HG03565 (cell line): ENCODE data around the gene MCCC2.
"Not testable (repeated sequence)": the region's sequence is repeated elsewhere in the genome, so short reads cannot be mapped to it uniquely, and the experiment has no call there.

ENCODE experiments used
- ATAC-seq: cut with Tn5 transposase; IDR thresholded peaks from one replicate; pipeline ENCODE4 v1.9.1; 2021; ENCODE audit warnings: mild to moderate bottlenecking, moderate library complexity; ENCODE audit not compliant: unreplicated experiment

MCCC2 gene

GRCh38 chr5:71586941-71587765, at the start of gene MCCC2:
Gene MCCC2, plus strand, starts transcription at chr5:71587340. Its CDS starts 86 bp downstream, at chr5:71587426.
- peak; percentile 91 for ATAC-seq

GRCh38 chr5:71537687-71538086, 49.5 kb upstream of the MCCC2 start:
- ATAC-seq, result no peak

DNA sequence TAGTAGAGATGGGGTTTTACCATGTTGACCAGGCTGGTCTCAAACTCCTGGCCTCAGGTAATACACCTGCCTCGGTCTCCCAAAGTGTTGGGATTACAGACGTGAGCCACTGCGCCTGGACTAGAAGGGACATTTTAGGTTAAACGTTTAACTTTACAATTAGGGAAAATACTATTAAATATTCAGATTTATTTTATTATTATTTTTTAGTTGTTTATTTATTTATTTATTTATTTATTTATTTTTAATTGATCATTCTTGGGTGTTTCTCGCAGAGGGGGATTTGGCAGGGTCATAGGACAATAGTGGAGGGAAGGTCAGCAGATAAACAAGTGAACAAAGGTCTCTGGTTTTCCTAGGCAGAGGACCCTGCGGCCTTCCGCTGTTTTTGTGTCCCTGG, 36.3 kb upstream of the MCCC2 start:
- not testable (repeated sequence) for ATAC-seq

DNA sequence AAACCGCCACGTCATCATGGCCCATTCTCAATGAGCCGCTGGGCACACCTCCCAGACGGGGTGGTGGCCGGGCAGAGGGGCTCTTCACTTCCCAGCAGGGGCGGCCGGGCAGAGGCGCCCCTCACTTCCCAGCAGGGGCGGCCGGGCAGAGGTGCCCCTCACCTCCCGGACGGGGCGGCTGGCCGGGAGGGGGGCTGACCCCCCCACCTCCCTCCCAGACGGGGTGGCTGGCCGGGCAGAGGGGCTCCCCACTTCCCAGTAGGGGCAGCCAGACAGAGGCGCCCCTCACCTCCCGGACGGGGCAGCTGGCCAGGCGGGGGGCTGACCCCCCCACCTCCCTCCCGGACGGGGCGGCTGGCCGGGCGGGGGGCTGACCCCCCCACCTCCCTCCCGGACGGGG, 35.6 kb upstream of the MCCC2 start:
- ATAC-seq, result not testable (repeated sequence)

DNA sequence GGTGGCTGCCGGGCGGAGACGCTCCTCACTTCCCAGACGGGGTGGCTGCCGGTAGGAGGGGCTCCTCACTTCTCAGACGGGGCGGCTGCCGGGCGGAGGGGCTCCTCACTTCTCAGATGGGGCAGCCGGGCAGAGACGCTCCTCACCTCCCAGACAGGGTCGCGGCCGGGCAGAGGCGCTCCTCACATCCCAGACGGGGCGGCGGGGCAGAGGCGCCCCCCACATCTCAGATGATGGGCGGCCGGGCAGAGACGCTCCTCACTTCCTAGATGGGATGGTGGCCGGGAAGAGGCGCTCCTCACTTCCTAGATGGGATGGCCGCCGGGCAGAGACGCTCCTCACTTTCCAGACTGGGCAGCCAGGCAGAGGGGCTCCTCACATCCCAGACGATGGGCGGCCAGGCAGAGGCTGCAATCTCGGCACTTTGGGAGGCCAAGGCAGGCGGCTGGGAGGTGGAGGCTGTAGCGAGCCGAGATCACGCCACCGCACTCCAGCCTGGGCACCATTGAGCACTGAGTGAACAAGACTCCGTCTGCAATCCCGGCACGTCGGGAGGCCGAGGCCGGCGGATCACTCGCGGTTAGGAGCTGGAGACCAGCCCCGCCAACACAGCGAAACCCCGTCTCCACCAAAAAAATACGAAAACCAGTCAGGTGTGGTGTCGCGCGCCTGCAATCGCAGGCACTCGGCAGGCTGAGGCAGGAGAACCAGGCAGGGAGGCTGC, 35.0 kb upstream of the MCCC2 start:
- ATAC-seq, result not testable (repeated sequence)

- ATAC-seq, result no peak
Observed at GRCh38 chr5:71563161-71563560, 24.0 kb upstream of the MCCC2 start.

GRCh38 chr5:71564895-71565294, 22.2 kb upstream of the MCCC2 start:
- no peak for ATAC-seq

DNA sequence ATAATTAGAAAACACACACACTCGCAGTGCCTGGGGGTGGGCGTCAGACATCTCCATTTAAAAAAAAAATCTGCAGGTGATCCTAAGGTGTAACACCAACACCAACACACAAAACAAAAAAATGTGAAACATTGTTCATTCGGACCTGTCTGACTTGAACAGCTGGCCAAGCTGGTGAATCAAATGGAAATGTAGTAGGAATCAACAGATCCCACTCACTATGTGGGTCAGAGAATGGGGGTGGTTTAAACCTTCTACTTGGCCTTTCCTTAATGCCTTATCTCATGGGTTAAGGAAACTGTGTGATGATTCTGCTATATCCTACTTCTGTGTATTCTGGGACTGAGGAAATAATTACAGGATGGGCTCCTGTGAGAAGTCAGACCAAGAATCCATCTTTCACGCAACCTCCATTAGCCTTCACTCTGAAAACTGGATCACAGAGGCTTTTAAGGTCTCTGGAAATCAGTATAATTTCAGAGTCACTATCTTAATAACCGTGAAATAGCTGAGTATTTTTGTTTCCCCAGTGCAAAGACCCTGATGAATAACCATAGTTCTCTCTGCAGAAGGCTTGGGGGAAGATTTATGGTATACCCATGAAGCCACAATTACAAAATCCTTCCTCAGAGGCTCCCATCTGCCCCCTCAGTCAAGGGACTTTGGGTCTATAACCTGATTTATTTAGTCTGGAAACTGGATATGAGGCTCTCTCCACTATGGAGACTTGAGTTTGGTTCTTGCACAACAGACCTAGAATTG, 17.2 kb upstream of the MCCC2 start:
- no peak for ATAC-seq

GRCh38 chr5:71571811-71572210, 15.3 kb upstream of the MCCC2 start:
- not testable (repeated sequence) for ATAC-seq

- no peak for ATAC-seq
Observed at GRCh38 chr5:71573591-71573990, 13.5 kb upstream of the MCCC2 start.

- not testable (repeated sequence) for ATAC-seq
Observed at GRCh38 chr5:71575588-71575987, 11.6 kb upstream of the MCCC2 start.

DNA sequence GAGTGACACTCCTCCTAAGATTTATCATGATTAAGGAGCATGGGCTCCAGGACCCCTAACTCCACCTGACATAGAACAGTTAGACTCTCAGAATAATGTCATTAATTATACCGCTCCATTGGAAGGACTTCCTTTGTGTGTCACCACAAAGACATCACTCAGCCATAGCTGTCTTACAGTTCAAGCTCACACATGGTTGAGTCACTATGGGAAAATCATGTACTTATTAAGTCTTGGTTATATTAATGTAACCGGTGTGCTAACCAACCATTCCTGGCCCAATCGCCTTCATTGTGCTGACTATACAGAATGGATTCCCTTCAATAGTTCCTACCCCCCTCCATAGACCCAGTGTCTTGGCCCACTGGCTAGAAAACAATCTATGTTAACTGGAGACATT, 10.9 kb upstream of the MCCC2 start:
- ATAC-seq, result no peak

DNA sequence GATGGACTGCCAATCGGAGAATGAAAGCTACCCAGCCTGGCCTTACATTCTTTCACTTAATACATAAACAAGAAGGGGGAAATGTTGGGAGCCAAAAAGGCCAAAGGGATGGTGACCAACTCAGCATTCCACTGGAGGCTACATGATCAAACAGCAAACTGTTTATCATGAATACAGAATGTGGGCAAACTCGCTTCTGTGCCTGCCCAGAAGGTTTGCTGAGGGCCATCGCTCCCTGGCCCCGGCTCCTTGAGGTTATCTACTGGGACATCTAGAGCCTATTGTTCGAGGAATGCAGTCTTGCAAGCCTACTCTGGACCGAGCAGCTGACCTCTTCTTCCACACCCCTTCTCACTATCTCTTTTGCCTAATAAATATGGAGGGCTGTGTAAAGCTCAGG, 9.3 kb upstream of the MCCC2 start:
- ATAC-seq, result not testable (repeated sequence)

DNA sequence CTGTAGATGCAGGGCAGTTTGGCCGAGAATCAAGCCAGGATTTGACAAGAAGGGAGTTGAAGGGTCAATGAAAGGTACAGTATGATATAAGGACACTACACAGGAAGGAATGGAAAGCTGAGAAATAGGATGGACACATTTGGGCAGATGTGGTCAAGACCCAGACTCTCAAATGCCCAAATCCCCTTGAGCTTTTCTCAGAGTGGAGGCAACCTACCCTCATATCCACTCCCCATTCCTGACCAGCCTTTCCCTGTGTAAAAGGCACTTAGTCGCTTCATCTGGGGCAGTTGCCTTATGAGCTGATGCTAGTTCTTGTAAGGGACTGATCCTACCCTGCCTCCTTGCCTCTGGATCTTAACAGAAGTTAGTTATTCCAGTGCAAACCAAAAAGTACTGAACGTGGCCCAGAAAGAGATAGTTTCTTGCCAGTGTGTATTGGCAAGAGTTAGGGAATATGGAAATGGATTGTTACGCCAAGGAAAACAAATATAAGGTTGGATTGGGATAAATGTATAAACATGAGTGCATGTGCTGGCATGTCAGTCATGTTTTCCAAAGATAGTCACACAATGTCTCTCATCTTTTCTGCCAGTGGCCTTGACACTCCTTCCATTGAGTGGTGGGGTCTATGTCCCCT, 4.1 kb upstream of the MCCC2 start:
- no peak for ATAC-seq

GRCh38 chr5:71586052-71586940, 844 bp upstream of the MCCC2 start:
- no peak for ATAC-seq

DNA sequence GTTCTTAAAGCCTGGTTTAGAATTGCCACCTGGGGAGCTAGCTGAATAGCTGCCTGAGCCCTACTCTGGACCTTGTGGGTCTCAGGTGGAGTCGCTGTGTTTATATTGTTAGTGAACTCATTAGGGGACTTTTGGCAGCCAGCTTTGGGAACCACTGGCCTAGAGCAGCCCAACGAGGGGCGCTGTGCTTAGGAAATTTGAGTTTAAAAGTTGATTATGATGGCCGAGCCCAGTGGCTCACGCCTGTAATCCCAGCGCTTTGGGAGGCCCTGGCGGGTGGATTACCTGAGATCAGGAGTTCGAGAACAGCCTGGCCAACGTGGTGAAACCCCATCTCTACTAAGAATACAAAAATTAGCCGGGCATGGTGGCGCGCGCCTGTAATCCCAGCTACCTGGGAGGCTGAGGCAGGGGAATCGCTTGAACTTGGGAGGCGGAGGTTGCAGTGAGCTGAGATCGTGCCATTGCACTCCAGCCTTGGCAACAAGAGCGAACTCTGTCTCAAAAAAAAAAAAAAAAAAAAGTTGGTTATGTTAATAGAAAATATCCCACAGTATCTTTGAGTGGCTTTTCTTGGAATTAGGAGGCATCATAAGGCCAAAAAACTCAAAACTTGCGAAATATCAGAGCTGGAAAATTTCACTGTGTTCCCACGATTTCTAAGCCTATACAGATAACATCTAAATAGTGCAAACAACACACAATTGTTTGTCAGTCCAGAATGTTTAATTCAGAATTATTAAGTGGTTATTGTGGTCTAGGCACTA, 809 bp downstream of the MCCC2 start:
- no peak for ATAC-seq

DNA sequence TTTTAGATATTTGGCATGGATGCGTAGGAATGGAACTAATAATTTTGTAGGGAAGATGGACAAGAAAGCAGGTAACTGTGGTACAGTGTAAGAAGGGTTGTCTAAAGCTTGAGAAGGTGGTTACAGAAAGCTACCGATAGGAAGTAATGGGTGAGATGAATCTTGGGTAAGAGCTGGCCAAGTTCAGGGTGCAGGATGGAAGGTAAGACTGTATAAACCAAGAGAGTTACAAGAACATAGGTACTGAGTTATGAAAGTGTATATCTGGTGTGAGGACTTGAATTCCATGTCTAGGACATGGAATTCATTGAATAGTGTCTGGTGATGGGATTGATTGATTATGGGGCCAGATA, 1.4 kb downstream of the MCCC2 start:
- no peak for ATAC-seq

DNA sequence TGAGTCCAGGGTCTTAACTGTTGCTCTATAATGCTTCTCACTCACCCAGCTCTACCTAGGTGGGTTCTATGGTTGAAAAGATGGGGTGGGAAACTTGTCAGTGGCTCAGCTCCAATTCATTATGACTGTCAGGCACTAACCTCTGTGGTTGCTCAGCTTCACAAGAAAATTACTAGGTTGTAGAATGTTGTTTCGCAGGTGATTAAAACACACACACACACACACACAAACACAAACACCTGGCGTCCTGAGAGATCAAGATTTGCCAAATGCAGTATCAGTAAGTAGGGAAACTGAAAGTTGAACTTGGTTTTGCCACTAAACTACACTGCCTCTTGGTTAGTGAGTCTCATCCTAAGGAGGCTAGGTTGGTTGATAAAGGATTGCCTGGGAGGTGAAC, 2.8 kb downstream of the MCCC2 start:
- no peak for ATAC-seq

- no peak for ATAC-seq
Observed at GRCh38 chr5:71591100-71591499, 4.0 kb downstream of the MCCC2 start.
